IMR-90 (cell line): ENCODE results near the gene ABCA7. TPM values are rescaled to one million over a fixed set of nuclear protein-coding genes. Genes with fewer than 3 reads are reported as not detected.

Source experiments
- ATAC-seq: fragments of 200-7000 bp; cut with Tn5 transposase; 2 replicates; pipeline ENCODE4 v1.9.1; 2020; ENCODE audit warnings: low read depth, mild to moderate bottlenecking, moderate library complexity
- BruUV-seq: library from RNA; stranded (reverse); fragments of 400-500 nt; replicated peaks from 2 replicates; lab custom pipeline; 2021; lab: Mats Ljungman, UMichigan
- CTCF ChIA-PET: fragments of 300-600 bp; formaldehyde crosslinking; extraction: SDS; loops from one replicate; lab custom pipeline; 2021; ENCODE audit warnings: antibody characterized with exemption; lab: Yijun Ruan, JAX
- POLR2A ChIA-PET: fragments of 300-600 bp; sonication (Branson Sonifier 250); formaldehyde crosslinking; loops from one replicate; lab custom pipeline; 2022; ENCODE audit warnings: antibody characterized with exemption; ENCODE audit not compliant: unreplicated experiment; lab: Charles Lee
- DNase-seq: peaks from one replicate; pipeline ENCODE4 v3.0.0; 2013
- H2AFZ ChIP-seq: replicated peaks from 2 replicates; pipeline ENCODE3; 2013; ENCODE audit warnings: low read length, mild to moderate bottlenecking; ENCODE audit not compliant: poor library complexity
- H2AK5ac ChIP-seq: 2 replicates; pipeline ENCODE4 v1.6.1; 2013; ENCODE audit warnings: low read depth, low read length, inconsistent platforms
- H2AK9ac ChIP-seq: replicated peaks from 2 replicates; pipeline ENCODE3; 2013; ENCODE audit warnings: mild to moderate bottlenecking, low read depth, low read length, moderate library complexity; ENCODE audit not compliant: poor library complexity
- H2BK120ac ChIP-seq: 2 replicates; pipeline ENCODE4 v1.6.1; 2013; ENCODE audit warnings: low read depth, low read length, inconsistent platforms
- H2BK15ac ChIP-seq: 3 replicates; pipeline ENCODE4 v1.6.1; 2013; ENCODE audit warnings: low read depth, low read length, inconsistent platforms
- H2BK20ac ChIP-seq: 2 replicates; pipeline ENCODE4 v1.6.1; 2013; ENCODE audit warnings: low read depth, mild to moderate bottlenecking, inconsistent platforms, low read length, moderate library complexity
- H2BK5ac ChIP-seq: 2 replicates; pipeline ENCODE4 v1.6.1; 2013; ENCODE audit warnings: mild to moderate bottlenecking, low read depth, low read length, inconsistent platforms; ENCODE audit not compliant: poor library complexity, severe bottlenecking
- H3K14ac ChIP-seq: replicated peaks from 2 replicates; pipeline ENCODE4 v1.6.1; 2013; ENCODE audit warnings: low read depth, low read length, inconsistent platforms
- H3K18ac ChIP-seq: 2 replicates; pipeline ENCODE4 v1.6.1; 2013; ENCODE audit warnings: low read depth, low read length, control low read depth
- H3K23ac ChIP-seq: 2 replicates; pipeline ENCODE4 v1.6.1; 2013; ENCODE audit warnings: low read depth, low read length, inconsistent platforms
- H3K27ac ChIP-seq: 2 replicates; pipeline ENCODE4 v1.5.1; 2013; ENCODE audit warnings: mild to moderate bottlenecking, control low read depth, low read length; ENCODE audit not compliant: insufficient read depth
- H3K27me3 ChIP-seq: 2 replicates; pipeline ENCODE4 v1.6.1; 2013; ENCODE audit warnings: low read length; ENCODE audit not compliant: control insufficient read depth, insufficient read depth
- H3K36me3 ChIP-seq: 2 replicates; pipeline ENCODE4 v1.6.1; 2013; ENCODE audit warnings: low read length, mixed read lengths; ENCODE audit not compliant: control insufficient read depth, insufficient read depth
- H3K4ac ChIP-seq: 2 replicates; pipeline ENCODE4 v1.6.1; 2013; ENCODE audit warnings: low read depth, low read length, inconsistent platforms
- H3K4me1 ChIP-seq: 2 replicates; pipeline ENCODE4 v1.6.1; 2013; ENCODE audit warnings: low read length, mixed read lengths; ENCODE audit not compliant: control insufficient read depth, insufficient read depth
- H3K4me2 ChIP-seq: 2 replicates; pipeline ENCODE4 v1.6.1; 2013; ENCODE audit warnings: low read depth, mild to moderate bottlenecking, control low read depth, low read length, moderate library complexity
- H3K4me3 ChIP-seq: 2 replicates; pipeline ENCODE4 v1.5.1; 2013; ENCODE audit warnings: low read depth, mild to moderate bottlenecking, control low read depth, low read length, moderate library complexity; ENCODE audit not compliant: insufficient read depth
- H3K56ac ChIP-seq: 2 replicates; pipeline ENCODE4 v1.6.1; 2013; ENCODE audit warnings: low read length, inconsistent platforms; ENCODE audit not compliant: insufficient read depth; ENCODE audit errors: extremely low read depth
- H3K79me1 ChIP-seq, 2 experiments: 2 replicates each; pipeline ENCODE4 v1.6.1; 2013; ENCODE audit warnings: low read length in 2 of 2, inconsistent platforms in 1 of 2, low read depth in 1 of 2
- H3K9ac ChIP-seq: 2 replicates; pipeline ENCODE4 v1.6.1; 2013; ENCODE audit warnings: low read depth, low read length, control low read depth
- H3K9me1 ChIP-seq: 2 replicates; pipeline ENCODE4 v1.6.1; 2013; ENCODE audit warnings: low read length, inconsistent platforms; ENCODE audit not compliant: insufficient read depth
- H3K9me3 ChIP-seq: 2 replicates; pipeline ENCODE4 v1.6.1; 2013; ENCODE audit warnings: low read length; ENCODE audit not compliant: control insufficient read depth, insufficient read depth
- H4K20me1 ChIP-seq: 2 replicates; pipeline ENCODE4 v1.6.1; 2013; ENCODE audit warnings: low read length, inconsistent platforms; ENCODE audit not compliant: insufficient read depth
- H4K5ac ChIP-seq: 2 replicates; pipeline ENCODE4 v1.6.1; 2013; ENCODE audit warnings: mild to moderate bottlenecking, low read depth, low read length, control low read depth
- H4K8ac ChIP-seq, 2 experiments: 2 replicates each; pipeline ENCODE4 v1.6.1; 2013; ENCODE audit warnings: low read depth in 2 of 2, low read length in 2 of 2, control low read depth in 1 of 2, inconsistent platforms in 1 of 2
- H4K91ac ChIP-seq: 2 replicates; pipeline ENCODE4 v1.6.1; 2013; ENCODE audit warnings: low read depth, low read length, inconsistent platforms; ENCODE audit not compliant: insufficient read depth
- BHLHE40 ChIP-seq: fragments of 150-350 bp; IDR thresholded peaks from 2 replicates; pipeline ENCODE4 v1.6.1; 2016; ENCODE audit warnings: mild to moderate bottlenecking, low read depth, low read length
- CHD1 ChIP-seq: IDR thresholded peaks from 2 replicates; pipeline ENCODE4 v1.6.1; 2012; ENCODE audit warnings: low read depth, low read length, improper control_type of control experiment
- FOS ChIP-seq: fragments of 150-350 bp; IDR thresholded peaks from 2 replicates; pipeline ENCODE4 v1.6.1; 2016; ENCODE audit warnings: low read depth, low read length
- MAZ ChIP-seq: IDR thresholded peaks from 2 replicates; pipeline ENCODE4 v1.6.1; 2012; ENCODE audit warnings: low read depth, mild to moderate bottlenecking, low read length, improper control_type of control experiment, moderate library complexity, borderline replicate concordance
- NFE2L2 ChIP-seq: fragments of 150-350 bp; IDR thresholded peaks from 2 replicates; pipeline ENCODE4 v1.6.1; 2016; ENCODE audit warnings: low read depth, mild to moderate bottlenecking, low read length
- RCOR1 ChIP-seq: IDR thresholded peaks from 2 replicates; pipeline ENCODE4 v1.6.1; 2012; ENCODE audit warnings: mild to moderate bottlenecking, low read length, improper control_type of control experiment; ENCODE audit not compliant: insufficient replicate concordance
- RFX5 ChIP-seq: IDR thresholded peaks from 2 replicates; pipeline ENCODE4 v1.8.0; 2012; ENCODE audit warnings: low read depth, mild to moderate bottlenecking, low read length, moderate library complexity
- SMC3 ChIP-seq: fragments of 150-350 bp; IDR thresholded peaks from 2 replicates; pipeline ENCODE4 v1.6.1; 2016; ENCODE audit warnings: low read depth, mild to moderate bottlenecking, antibody characterized with exemption, low read length, moderate library complexity
- WGBS, 2 experiments: methylation state at CpG; one replicate each; pipeline versions ENCODE4 v1.1.5 to v1.1.7; 2013; ENCODE audit warnings: missing lambda C conversion rate in 2 of 2; ENCODE audit not compliant: insufficient read length in 1 of 2; ENCODE audit errors: extremely low coverage in 2 of 2; 5-methylcytosine and 5-hydroxymethylcytosine counted together
- dilution Hi-C: fragments of 300-500 bp; cut with HindIII; formaldehyde crosslinking; loops from one replicate; pipeline ENCODE4 v1.14.3; 2018; ENCODE audit warnings: low sequenced_read_pairs; ENCODE audit not compliant: unreplicated experiment
- in situ Hi-C: fragments of 300-500 bp; cut with MboI; formaldehyde crosslinking; loops from 3 replicates; pipeline ENCODE4 v1.14.3; 2019; ENCODE audit warnings: low sequenced_read_pairs, inconsistent platforms, mixed read lengths
- intact Hi-C: fragments of 100-400 bp; cut with micrococcal nuclease; formaldehyde crosslinking; loops from 2 replicates; pipeline ENCODE4 v1.10.0; 2022
- polyA plus RNA-seq, 3 experiments: library from polyadenylated mRNA; depleted of rRNA; stranded (reverse); fragments of >200 nt; gene quantifications; 2 replicates each; pipeline ENCODE4 v1.2.3, GENCODE V29; 2012; ENCODE audit warnings: low replicate concordance in 1 of 3
- total RNA-seq: library from RNA; depleted of rRNA; stranded (reverse); fragments of >200 nt; gene quantifications from 2 replicates; pipeline ENCODE4 v1.2.3, GENCODE V29; 2012

ABCA7 gene
- total and polyA plus RNA-seq, 2 of the 4 experiments (the other 2 are of a cell fraction) = 0.36 to 3.3 TPM

DNA sequence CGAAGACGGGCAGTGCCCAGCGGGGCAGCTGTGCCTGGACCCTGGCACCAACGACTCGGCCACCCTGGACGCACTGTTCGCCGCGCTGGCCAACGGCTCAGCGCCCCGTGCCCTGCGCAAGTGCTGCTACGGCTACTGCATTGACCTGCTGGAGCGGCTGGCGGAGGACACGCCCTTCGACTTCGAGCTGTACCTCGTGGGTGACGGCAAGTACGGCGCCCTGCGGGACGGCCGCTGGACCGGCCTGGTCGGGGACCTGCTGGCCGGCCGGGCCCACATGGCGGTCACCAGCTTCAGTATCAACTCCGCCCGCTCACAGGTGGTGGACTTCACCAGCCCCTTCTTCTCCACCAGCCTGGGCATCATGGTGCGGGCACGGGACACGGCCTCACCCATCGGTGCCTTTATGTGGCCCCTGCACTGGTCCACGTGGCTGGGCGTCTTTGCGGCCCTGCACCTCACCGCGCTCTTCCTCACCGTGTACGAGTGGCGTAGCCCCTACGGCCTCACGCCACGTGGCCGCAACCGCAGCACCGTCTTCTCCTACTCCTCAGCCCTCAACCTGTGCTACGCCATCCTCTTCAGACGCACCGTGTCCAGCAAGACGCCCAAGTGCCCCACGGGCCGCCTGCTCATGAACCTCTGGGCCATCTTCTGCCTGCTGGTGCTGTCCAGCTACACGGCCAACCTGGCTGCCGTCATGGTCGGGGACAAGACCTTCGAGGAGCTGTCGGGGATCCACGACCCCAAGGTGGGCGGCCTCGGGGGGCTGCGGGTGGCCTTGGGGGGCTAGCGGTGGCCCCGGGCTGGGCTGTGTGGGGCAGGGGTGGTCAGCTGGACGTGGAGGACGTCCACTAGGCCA, 34.9 kb upstream of the ABCA7 start:
- Histone ChIP-seq H3K56ac (no peak overlapping the region), H3K36me3 (peaks cover 2% of the 10 kb centered on the region; the same call in 1 of the 2 replicates)
- in situ Hi-C loops = no loop called here

More for the DNA sequence above, 34.9 kb upstream of the ABCA7 start:
- Histone ChIP-seq H3K18ac (no peak overlapping the region), H4K5ac (no peak overlapping the region), H3K9me1 (no peaks in the 10 kb centered on the region), H3K79me1 (peaks cover 0 to 8% of the 10 kb centered on the region in 2 experiments; a peak in 2 of 4 replicates), H2AFZ (no peak overlapping the region), H3K14ac (no peak overlapping the region), H3K4me1 (peaks cover 14% of the 10 kb centered on the region), H3K4me3 (no peak overlapping the region), H3K27ac (no peak overlapping the region), H2BK120ac (no peak overlapping the region), H4K20me1 (peaks cover 25% of the 10 kb centered on the region), H3K4me2 (no peak overlapping the region), H4K8ac (no peak overlapping the region), H3K23ac (no peak overlapping the region), H2BK5ac (no peak overlapping the region), H2AK9ac (peak overlapping the region; percentile 72), H3K4ac (no peak overlapping the region), H2AK5ac (peak overlapping the region; percentile 59), H3K27me3 (peaks cover 11% of the 10 kb centered on the region; the same call in 1 of the 2 replicates), H2BK15ac (no peak overlapping the region), H3K9ac (no peak overlapping the region), H3K9me3 (no peaks in the 10 kb centered on the region), H4K91ac (no peak overlapping the region), H2BK20ac (no peak overlapping the region)
- BruUV-seq = no TSS peak
- ChIA-PET POLR2A (no interaction called here), CTCF (no interaction called here)
- intact Hi-C loops (no loop called here), dilution Hi-C loops (no loop called here)
- ATAC-seq (no peak), DNase-seq (no peak)
- WGBS, 2 experiments = 95% methylated on average over 44 of the region's 70 CpGs; no CpG with 5 or more reads in 1 of the 2 experiments
- TF ChIP-seq FOS = no peak
- no peak for TF ChIP-seq MAZ
- no peak for TF ChIP-seq SMC3
- no peak for TF ChIP-seq NFE2L2
- no peak for TF ChIP-seq RCOR1
- TF ChIP-seq BHLHE40 = no peak
- no peak for TF ChIP-seq CHD1
- no peak for TF ChIP-seq RFX5
